Activated naive CD4-positive, alpha-beta T cell treated with anti-CD3 and anti-CD28 coated beads, Interleukin-2, amount 10 ng/mL, durations not matched to agents 7 days and 5 days (primary cell): ENCODE data around the gene ANAPC16.

ENCODE experiments used
- CTCF ChIA-PET: fragments of 350-600 bp; sonication (Branson Sonifier 250); formaldehyde crosslinking; loops from one replicate; lab custom pipeline; 2021; ENCODE audit warnings: antibody characterized with exemption; lab: Charles Lee
- DNase-seq: peaks from one replicate; pipeline ENCODE4 v3.0.0-alpha.2; 2020
- H3K27ac Mint-ChIP-seq: one replicate; pipeline ENCODE4 v1.8.0; 2021; ENCODE audit warnings: mild to moderate bottlenecking, moderate library complexity, mixed read lengths
- H3K27me3 Mint-ChIP-seq: one replicate; pipeline ENCODE4 v1.8.0; 2021; ENCODE audit warnings: mild to moderate bottlenecking, mixed read lengths
- H3K36me3 Mint-ChIP-seq: one replicate; pipeline ENCODE4 v1.8.0; 2021; ENCODE audit warnings: mixed read lengths
- H3K4me1 Mint-ChIP-seq: one replicate; pipeline ENCODE4 v1.8.0; 2021; ENCODE audit warnings: mixed read lengths
- H3K4me3 Mint-ChIP-seq: one replicate; pipeline ENCODE4 v1.8.0; 2021; ENCODE audit warnings: mild to moderate bottlenecking, moderate library complexity, mixed read lengths
- H3K9me3 Mint-ChIP-seq: one replicate; pipeline ENCODE4 v1.8.0; 2021; ENCODE audit warnings: mixed read lengths

Gene ANAPC16

GRCh38 chr10:72215611-72216549 lies at the start of gene ANAPC16, which contains the start of gene ASCC1:
ANAPC16 (plus strand) TSS chr10:72216012; CDS start chr10:72223915, 7,903 bp downstream.
ASCC1 (minus strand) TSS chr10:72216276; CDS start chr10:72213298, 2,978 bp downstream.
- peak within 1 kb of the TSS; percentile 93 for H3K4me3 Mint-ChIP-seq
- H3K27ac Mint-ChIP-seq, result peak within 1 kb of the TSS; percentile 97
- H3K4me1 Mint-ChIP-seq, result peaks cover 60% of the 10 kb centered on the region
- H3K27me3 Mint-ChIP-seq, result no peaks in the 10 kb centered on the region
- CTCF ChIA-PET, result interaction anchor here (1.0 to 1.6 kb wide), 6 partner anchors 32 to 124 kb away, joined by 3 to 6 read pairs (median 3); no protein-coding TSS in a partner anchor
- H3K36me3 Mint-ChIP-seq, result peaks cover 26% of the 10 kb centered on the region
- peak; percentile 94 for DNase-seq
- no peaks in the 10 kb centered on the region for H3K9me3 Mint-ChIP-seq

DNA sequence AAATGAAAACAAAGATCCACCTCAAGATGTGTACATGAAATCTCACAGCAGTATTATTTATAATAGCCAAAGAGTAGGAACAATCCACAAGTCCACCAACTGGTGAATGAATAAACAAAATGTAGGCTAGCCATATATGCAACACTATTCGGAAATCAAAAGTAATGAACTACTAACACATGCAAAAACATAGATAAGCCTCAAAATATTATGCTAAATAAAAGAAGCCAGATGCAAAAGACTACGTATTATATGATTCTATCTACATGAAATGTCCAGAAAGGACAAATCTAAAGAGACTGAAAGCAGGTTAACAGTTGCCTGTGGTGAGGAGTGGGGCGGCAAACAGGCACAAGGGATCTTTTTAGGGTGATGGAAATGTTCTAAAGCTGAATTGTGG lies 48.7 kb upstream of the ANAPC16 start:
- H3K36me3 Mint-ChIP-seq, result peaks cover 14% of the 10 kb centered on the region
- CTCF ChIA-PET, result interaction anchor here (0.7 kb wide), 1 partner anchor 11 kb away, joined by 3 read pairs; no protein-coding TSS in a partner anchor
- H3K27ac Mint-ChIP-seq, result no peak overlapping the region
- no peak overlapping the region for H3K4me3 Mint-ChIP-seq
- H3K9me3 Mint-ChIP-seq, result no peaks in the 10 kb centered on the region
- no peaks in the 10 kb centered on the region for H3K27me3 Mint-ChIP-seq
- no peak for DNase-seq
- peaks cover 17% of the 10 kb centered on the region for H3K4me1 Mint-ChIP-seq

GRCh38 chr10:72170263-72170662 lies 45.5 kb upstream of the ANAPC16 start:
- Mint-ChIP-seq H3K27me3 (no peaks in the 10 kb centered on the region), H3K4me1 (peaks cover 8% of the 10 kb centered on the region), H3K36me3 (peaks cover 8% of the 10 kb centered on the region), H3K9me3 (no peaks in the 10 kb centered on the region), H3K4me3 (no peak overlapping the region), H3K27ac (no peak overlapping the region)
- CTCF ChIA-PET, result no interaction called here
- no peak for DNase-seq

DNA sequence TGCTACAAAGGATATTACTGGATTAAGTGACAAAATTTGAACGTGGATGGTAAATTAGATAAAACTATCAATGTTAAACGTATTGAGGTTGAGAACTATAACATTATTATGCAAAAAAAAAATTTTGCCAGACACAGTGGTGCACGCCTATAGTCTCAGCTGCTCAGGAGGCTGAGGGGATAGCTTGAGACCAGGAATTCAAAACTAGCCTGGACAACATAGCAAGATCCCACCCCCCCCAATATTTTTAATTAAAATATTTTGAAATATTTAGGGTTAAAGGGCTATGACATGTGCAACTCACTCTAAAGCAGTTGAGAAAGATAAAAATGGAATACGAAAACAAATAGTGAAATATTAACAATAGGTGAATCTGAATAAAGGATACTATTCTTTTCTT lies 45.1 kb upstream of the ANAPC16 start:
- Mint-ChIP-seq H3K27ac (no peak overlapping the region), H3K4me3 (no peak overlapping the region), H3K9me3 (no peaks in the 10 kb centered on the region), H3K27me3 (no peaks in the 10 kb centered on the region), H3K36me3 (peaks cover 8% of the 10 kb centered on the region), H3K4me1 (peaks cover 5% of the 10 kb centered on the region)
- CTCF ChIA-PET, result no interaction called here
- DNase-seq, result no peak

- Mint-ChIP-seq H3K9me3 (no peaks in the 10 kb centered on the region), H3K4me1 (peaks cover 5% of the 10 kb centered on the region), H3K36me3 (peaks cover 8% of the 10 kb centered on the region), H3K27me3 (no peaks in the 10 kb centered on the region), H3K27ac (no peak overlapping the region), H3K4me3 (no peak overlapping the region)
- CTCF ChIA-PET, result no interaction called here
- no peak for DNase-seq
Observed at GRCh38 chr10:72171175-72171630, 44.6 kb upstream of the ANAPC16 start.

GRCh38 chr10:72173262-72173618 lies 42.6 kb upstream of the ANAPC16 start:
- no peaks in the 10 kb centered on the region for H3K9me3 Mint-ChIP-seq
- no peak overlapping the region for H3K27ac Mint-ChIP-seq
- H3K4me1 Mint-ChIP-seq, result peaks cover 5% of the 10 kb centered on the region
- CTCF ChIA-PET, result no interaction called here
- H3K4me3 Mint-ChIP-seq, result no peak overlapping the region
- no peak for DNase-seq
- no peaks in the 10 kb centered on the region for H3K27me3 Mint-ChIP-seq
- H3K36me3 Mint-ChIP-seq, result peaks cover 5% of the 10 kb centered on the region

DNA sequence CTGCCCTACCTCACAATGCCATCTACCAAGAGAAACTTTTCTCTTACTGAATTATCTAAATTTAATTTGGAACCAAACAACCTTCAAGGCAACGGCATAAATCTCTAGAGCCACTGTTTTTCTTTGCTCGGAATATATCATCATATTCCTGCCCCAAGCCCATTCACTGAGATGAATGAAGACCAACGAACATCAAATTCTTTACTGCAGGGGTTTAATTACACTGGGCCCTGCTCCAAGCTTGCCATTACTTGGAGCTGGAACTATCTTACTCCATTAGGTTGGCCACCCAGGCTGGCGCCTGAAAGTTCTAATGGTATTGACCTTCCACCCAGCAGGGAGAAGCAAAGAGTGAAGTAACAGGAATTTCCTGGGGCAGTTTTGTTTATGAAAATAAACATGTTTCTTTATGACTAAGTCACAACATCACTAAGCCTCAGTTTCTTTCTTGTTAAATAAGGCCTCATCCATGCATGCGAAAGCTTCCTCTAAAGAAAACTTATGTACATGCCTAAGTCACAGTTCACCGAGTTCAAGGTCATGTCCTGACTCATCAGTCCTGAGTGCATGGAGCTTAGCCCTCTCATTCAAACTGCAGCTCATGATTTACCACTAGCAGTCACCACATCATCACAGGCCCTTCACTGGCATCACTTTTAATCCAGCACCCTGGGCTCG lies 42.1 kb upstream of the ANAPC16 start:
- Mint-ChIP-seq H3K9me3 (no peaks in the 10 kb centered on the region), H3K4me1 (peaks cover 5% of the 10 kb centered on the region), H3K4me3 (no peak overlapping the region), H3K36me3 (peaks cover 7% of the 10 kb centered on the region), H3K27me3 (no peaks in the 10 kb centered on the region), H3K27ac (no peak overlapping the region)
- CTCF ChIA-PET, result interaction anchor here (0.7 kb wide), 1 partner anchor 8 kb away, joined by 3 read pairs; no protein-coding TSS in a partner anchor
- DNase-seq, result no peak

- Mint-ChIP-seq H3K9me3 (no peaks in the 10 kb centered on the region), H3K4me1 (peaks cover 5% of the 10 kb centered on the region), H3K27ac (no peak overlapping the region), H3K27me3 (no peaks in the 10 kb centered on the region), H3K36me3 (peaks cover 12% of the 10 kb centered on the region), H3K4me3 (no peak overlapping the region)
- CTCF ChIA-PET, result interaction anchor here (0.7 kb wide), 1 partner anchor 9 kb away, joined by 3 read pairs; no protein-coding TSS in a partner anchor
- no peak for DNase-seq
Observed at GRCh38 chr10:72174297-72174662, 41.5 kb upstream of the ANAPC16 start.

DNA sequence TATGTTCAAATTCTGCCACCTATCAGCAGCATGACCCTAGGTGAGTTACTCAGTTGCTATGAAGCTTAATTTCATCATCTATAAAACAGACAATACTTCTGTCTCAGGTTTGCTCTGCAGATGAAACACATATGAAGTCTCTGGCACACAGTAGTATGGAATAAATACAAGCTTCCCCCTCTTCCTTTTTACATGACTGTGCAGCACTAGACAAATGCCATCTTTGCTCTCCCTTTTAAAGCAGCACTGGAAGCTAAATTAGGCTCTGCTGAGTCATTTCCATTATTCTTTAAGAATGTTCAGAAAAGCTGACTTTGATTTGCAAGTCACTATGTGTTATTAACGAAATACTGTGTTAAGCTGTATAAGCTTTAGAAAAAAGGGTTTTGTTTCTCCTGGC lies 40.7 kb upstream of the ANAPC16 start:
- peaks cover 14% of the 10 kb centered on the region for H3K36me3 Mint-ChIP-seq
- no peak overlapping the region for H3K4me3 Mint-ChIP-seq
- peaks cover 5% of the 10 kb centered on the region for H3K4me1 Mint-ChIP-seq
- no peak for DNase-seq
- CTCF ChIA-PET, result interaction anchor here (0.6 kb wide), 1 partner anchor 49 kb away, joined by 3 read pairs; no protein-coding TSS in a partner anchor
- no peak overlapping the region for H3K27ac Mint-ChIP-seq
- H3K27me3 Mint-ChIP-seq, result no peaks in the 10 kb centered on the region
- H3K9me3 Mint-ChIP-seq, result no peaks in the 10 kb centered on the region

- Mint-ChIP-seq H3K4me1 (peaks cover under 1% of the 10 kb centered on the region), H3K9me3 (no peaks in the 10 kb centered on the region), H3K4me3 (no peak overlapping the region), H3K27ac (no peak overlapping the region), H3K36me3 (peaks cover 16% of the 10 kb centered on the region), H3K27me3 (no peaks in the 10 kb centered on the region)
- no peak for DNase-seq
- CTCF ChIA-PET, result interaction anchor here (0.9 kb wide), 1 partner anchor 29 kb away, joined by 3 read pairs; no protein-coding TSS in a partner anchor
Observed at GRCh38 chr10:72176701-72177100, 39.1 kb upstream of the ANAPC16 start.

- no peak overlapping the region for H3K27ac Mint-ChIP-seq
- CTCF ChIA-PET, result no interaction called here
- no peaks in the 10 kb centered on the region for H3K27me3 Mint-ChIP-seq
- H3K9me3 Mint-ChIP-seq, result no peaks in the 10 kb centered on the region
- H3K36me3 Mint-ChIP-seq, result peaks cover 24% of the 10 kb centered on the region
- no peak overlapping the region for H3K4me3 Mint-ChIP-seq
- H3K4me1 Mint-ChIP-seq, result no peaks in the 10 kb centered on the region
- DNase-seq, result no peak
Observed at GRCh38 chr10:72177454-72177853, 38.4 kb upstream of the ANAPC16 start.

DNA sequence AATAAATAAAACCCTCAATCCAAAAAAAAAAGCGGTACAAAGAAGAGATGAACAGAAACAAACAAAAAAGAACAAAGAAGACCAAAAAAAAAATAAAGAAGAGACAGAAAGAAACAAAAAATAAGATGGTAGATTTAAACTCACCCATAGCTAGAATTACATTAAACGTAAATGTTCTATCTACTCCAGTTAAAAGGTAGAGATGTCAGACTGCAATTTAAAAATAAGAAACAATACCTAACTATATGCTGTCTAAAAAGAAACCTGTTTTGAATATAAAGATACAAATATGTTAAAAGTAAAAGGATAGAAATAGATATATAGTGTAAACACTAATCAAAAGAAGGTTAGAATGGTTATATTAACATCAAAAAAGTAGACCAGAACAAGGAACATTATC lies 31.7 kb upstream of the ANAPC16 start:
- H3K36me3 Mint-ChIP-seq, result peaks cover 44% of the 10 kb centered on the region
- H3K4me3 Mint-ChIP-seq, result no peak overlapping the region
- DNase-seq, result no peak
- H3K27me3 Mint-ChIP-seq, result no peaks in the 10 kb centered on the region
- H3K27ac Mint-ChIP-seq, result no peak overlapping the region
- peaks cover 7% of the 10 kb centered on the region for H3K9me3 Mint-ChIP-seq
- CTCF ChIA-PET, result interaction anchor here (0.7 to 1.7 kb wide), 2 partner anchors 56 to 136 kb away, joined by 3 to 4 read pairs; no protein-coding TSS in a partner anchor
- H3K4me1 Mint-ChIP-seq, result peaks cover 8% of the 10 kb centered on the region

GRCh38 chr10:72186258-72186981 lies 29.4 kb upstream of the ANAPC16 start:
- DNase-seq, result no peak
- Mint-ChIP-seq H3K9me3 (peaks cover 7% of the 10 kb centered on the region), H3K4me1 (peaks cover 8% of the 10 kb centered on the region), H3K27ac (no peak overlapping the region), H3K36me3 (peaks cover 40% of the 10 kb centered on the region), H3K4me3 (no peak overlapping the region), H3K27me3 (no peaks in the 10 kb centered on the region)
- CTCF ChIA-PET, result interaction anchor here (0.7 kb wide), 2 partner anchors 18 to 155 kb away, joined by 4 read pairs; no protein-coding TSS in a partner anchor
